CD4-positive, alpha-beta memory T cell (primary cell): ENCODE data around the gene BCL11A. TPM values are rescaled to one million over a fixed set of nuclear protein-coding genes. Genes with fewer than 3 reads are reported as not detected.

Experiments
- CTCF ChIA-PET: fragments of 350-600 bp; sonication (Branson Sonifier 250); formaldehyde crosslinking; loops from one replicate; lab custom pipeline; 2021; ENCODE audit warnings: inconsistent platforms; ENCODE audit not compliant: partially characterized antibody; lab: Charles Lee
- POLR2A ChIA-PET: fragments of 350-600 bp; sonication (Branson Sonifier 250); formaldehyde crosslinking; loops from one replicate; lab custom pipeline; 2021; ENCODE audit not compliant: partially characterized antibody; lab: Charles Lee
- DNase-seq, 5 donors: peaks; one replicate each; pipeline versions ENCODE4 v3.0.0 to v3.0.0-alpha.2; 2020 to 2022; ENCODE audit warnings: mixed read lengths in 1 of 5
- H3K27ac ChIP-seq: one replicate; pipeline ENCODE4 v1.7.0; 2013; ENCODE audit warnings: low read depth, low read length
- H3K27me3 ChIP-seq: 2 replicates; pipeline ENCODE4 v1.7.0; 2013; ENCODE audit warnings: mild to moderate bottlenecking, low read length, moderate library complexity; ENCODE audit not compliant: insufficient read depth
- H3K36me3 ChIP-seq: 2 replicates; pipeline ENCODE4 v1.7.0; 2013; ENCODE audit warnings: mild to moderate bottlenecking, low read length, moderate library complexity; ENCODE audit not compliant: insufficient read depth
- H3K4me1 ChIP-seq: 2 replicates; pipeline ENCODE4 v1.7.0; 2013; ENCODE audit warnings: mild to moderate bottlenecking, low read length, moderate library complexity; ENCODE audit not compliant: insufficient read depth
- H3K4me3 ChIP-seq, 2 donors: one replicate each; pipeline ENCODE4 v1.7.0; 2013; ENCODE audit warnings: low read length in 2 of 2, mild to moderate bottlenecking in 1 of 2
- H3K9me3 ChIP-seq, 2 donors: one replicate each; pipeline ENCODE4 v1.7.0; 2013; ENCODE audit warnings: low read length in 2 of 2, control low read depth in 1 of 2; ENCODE audit not compliant: control insufficient read depth in 1 of 2
- H3K27ac Mint-ChIP-seq, 7 donors: one replicate each; pipeline ENCODE4 v1.8.0; 2020 to 2021; ENCODE audit warnings: mixed read lengths in 7 of 7, mild to moderate bottlenecking in 6 of 7, inconsistent platforms in 3 of 7, moderate library complexity in 3 of 7
- H3K27me3 Mint-ChIP-seq, 2 donors: one replicate each; pipeline ENCODE4 v1.8.0; 2020 to 2021; ENCODE audit warnings: mixed read lengths in 2 of 2
- H3K36me3 Mint-ChIP-seq, 2 donors: one replicate each; pipeline ENCODE4 v1.8.0; 2020 to 2021; ENCODE audit warnings: mixed read lengths in 2 of 2, inconsistent platforms in 1 of 2, mild to moderate bottlenecking in 1 of 2
- H3K4me1 Mint-ChIP-seq, 4 donors: one replicate each; pipeline ENCODE4 v1.8.0; 2020 to 2021; ENCODE audit warnings: mixed read lengths in 4 of 4, mild to moderate bottlenecking in 1 of 4
- H3K4me3 Mint-ChIP-seq, 8 donors: one replicate each; pipeline ENCODE4 v1.8.0; 2020 to 2021; ENCODE audit warnings: mixed read lengths in 8 of 8, mild to moderate bottlenecking in 7 of 8, moderate library complexity in 6 of 8, inconsistent platforms in 3 of 8
- H3K9me3 Mint-ChIP-seq, 8 donors: one replicate each; pipeline ENCODE4 v1.8.0; 2020 to 2021; ENCODE audit warnings: mixed read lengths in 8 of 8, mild to moderate bottlenecking in 5 of 8, inconsistent platforms in 3 of 8, moderate library complexity in 1 of 8
- intact Hi-C: fragments of 100-400 bp; cut with micrococcal nuclease; formaldehyde crosslinking; loops from one replicate; pipeline ENCODE4 v1.15.1; 2023
- polyA plus RNA-seq, 2 donors: library from polyadenylated mRNA; unstranded; fragments of 300-500 nt; fragmentation: Illumina TruSeq; gene quantifications; one replicate each; pipeline ENCODE4 v1.2.3, GENCODE V29; 2021
- total RNA-seq, 2 experiments: library from RNA; stranded (reverse); gene quantifications; one replicate each; pipeline ENCODE4 v1.2.3, GENCODE V29; 2021

The BCL11A gene
- total and polyA plus RNA-seq, 4 experiments from 2014 or later = 0.12 to 1.6 TPM; not detected in 2

GRCh38 chr2:60570251-60570650 is 16.8 kb upstream of the BCL11A start:
- Mint-ChIP-seq H3K4me1 (peaks cover 0 to 5% (median under 1%) of the 10 kb centered on the region in 4 donors), H3K9me3 (no peaks in the 10 kb centered on the region), H3K36me3 (no peaks in the 10 kb centered on the region), H3K27me3 (peaks cover 22 to 28% of the 10 kb centered on the region in 2 donors), H3K4me3 (peak overlapping the region in 3 of 8 donors; percentile 11 to 57 (median 51)), H3K27ac (no peak overlapping the region)
- Histone ChIP-seq H3K27ac (no peak overlapping the region), H3K36me3 (no peaks in the 10 kb centered on the region), H3K27me3 (peaks cover 23% of the 10 kb centered on the region), H3K4me1 (peaks cover 7% of the 10 kb centered on the region), H3K4me3 (no peak overlapping the region), H3K9me3 (no peaks in the 10 kb centered on the region)
- intact Hi-C loops = no loop called here
- ChIA-PET CTCF (interaction anchor here (1.2 to 1.7 kb wide), 3 partner anchors 9 to 11 kb away, joined by 3 to 9 read pairs (median 4); no protein-coding TSS in a partner anchor), POLR2A (no interaction called here)
- no peak for DNase-seq

DNA sequence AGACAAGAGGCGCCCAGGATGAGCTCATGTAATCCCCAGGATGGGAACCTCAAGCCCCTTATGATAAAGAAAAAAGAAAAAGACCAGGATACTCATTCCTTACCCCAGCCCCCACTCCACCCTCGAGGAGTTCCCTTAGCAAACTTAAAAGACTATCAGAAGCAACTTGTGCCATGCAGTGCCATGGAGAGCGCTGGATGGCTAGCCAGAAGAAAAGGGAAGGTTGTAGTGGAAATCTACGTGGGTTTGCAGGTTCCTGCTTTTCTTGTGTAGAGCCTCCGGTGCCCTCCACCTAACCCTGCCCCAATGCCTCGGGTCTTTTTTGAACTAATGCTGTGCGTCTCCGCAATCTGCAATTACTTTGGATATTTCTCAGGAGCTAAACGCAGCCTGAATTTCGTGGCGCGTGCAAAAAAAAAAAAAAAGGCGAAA is 16.2 kb upstream of the BCL11A start:
- Mint-ChIP-seq H3K4me3 (peak overlapping the region in 1 of 8 donors; percentile 57), H3K27me3 (peaks cover 25 to 32% of the 10 kb centered on the region in 2 donors), H3K36me3 (no peaks in the 10 kb centered on the region), H3K4me1 (peaks cover 0 to 5% (median under 1%) of the 10 kb centered on the region in 4 donors), H3K27ac (no peak overlapping the region), H3K9me3 (no peaks in the 10 kb centered on the region)
- Histone ChIP-seq H3K4me1 (peaks cover 7% of the 10 kb centered on the region), H3K27me3 (peaks cover 26% of the 10 kb centered on the region), H3K36me3 (no peaks in the 10 kb centered on the region), H3K9me3 (no peaks in the 10 kb centered on the region), H3K27ac (no peak overlapping the region), H3K4me3 (no peak overlapping the region)
- no peak for DNase-seq
- ChIA-PET POLR2A (no interaction called here), CTCF (interaction anchor here (1.3 to 1.7 kb wide), 2 partner anchors 9 to 12 kb away, joined by 3 to 4 read pairs; no protein-coding TSS in a partner anchor)
- intact Hi-C loops = no loop called here

DNA sequence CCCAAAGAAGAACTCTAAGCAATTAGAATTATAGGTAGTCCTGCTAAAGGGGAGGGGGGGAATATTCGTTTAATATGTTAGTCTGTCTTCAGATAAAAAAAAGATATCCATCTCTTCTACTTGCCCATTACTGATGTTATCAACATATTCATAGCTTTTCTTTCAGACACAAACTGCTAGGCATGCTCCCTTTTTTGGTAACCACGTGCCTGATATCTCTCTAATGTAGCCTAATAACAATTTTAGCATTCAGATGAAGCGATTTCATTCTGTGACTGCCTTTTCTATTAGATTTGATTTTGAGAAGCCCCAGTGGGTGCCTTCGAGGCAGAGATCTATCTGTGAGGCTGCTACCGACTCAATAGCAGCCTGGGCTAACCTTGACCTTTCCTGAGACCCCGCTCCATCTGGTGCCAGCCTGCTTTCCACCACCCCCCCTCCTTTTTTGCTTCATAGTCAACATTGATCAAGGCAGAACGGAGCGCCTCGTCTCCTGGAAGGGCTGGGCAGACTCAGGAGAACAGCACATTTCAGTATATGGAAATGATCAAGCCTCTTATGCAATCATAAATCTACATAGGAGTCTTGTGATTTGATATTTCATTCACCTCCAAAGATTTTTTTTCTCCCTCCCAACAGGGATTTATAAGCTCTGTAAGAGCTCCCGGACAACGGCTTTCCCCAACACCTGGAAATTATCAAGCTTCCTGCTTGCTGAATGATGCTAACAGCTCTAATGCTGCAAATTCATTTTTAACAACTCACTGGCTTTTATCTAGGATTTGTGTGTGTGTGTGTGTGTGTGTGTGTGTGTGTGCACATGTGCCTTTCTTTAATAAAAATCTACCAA is 14.7 kb upstream of the BCL11A start:
- CTCF ChIA-PET = no interaction called here

DNA sequence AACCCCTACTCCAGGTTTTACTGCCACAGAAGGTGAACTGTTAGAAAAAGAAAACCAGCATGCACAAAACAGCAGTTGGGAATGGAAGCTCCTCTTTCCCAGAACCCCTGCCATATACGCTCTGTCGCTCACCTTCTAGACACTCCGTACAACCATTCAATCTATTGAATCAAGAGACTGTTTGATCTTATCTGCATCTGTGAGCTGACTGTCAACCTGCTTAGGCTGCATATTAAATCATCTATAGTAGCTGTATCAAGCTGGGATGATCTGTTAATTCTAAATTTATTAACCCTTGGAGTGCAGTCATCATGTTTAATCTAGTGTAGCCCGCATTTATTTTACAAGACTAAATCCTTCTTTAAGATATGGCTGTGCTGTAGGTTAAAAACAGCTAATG is 13.6 kb upstream of the BCL11A start:
- Histone ChIP-seq H3K36me3 (no peaks in the 10 kb centered on the region), H3K4me1 (peaks cover 7% of the 10 kb centered on the region), H3K27me3 (peaks cover 37% of the 10 kb centered on the region), H3K27ac (no peak overlapping the region), H3K4me3 (no peak overlapping the region), H3K9me3 (no peaks in the 10 kb centered on the region)
- ChIA-PET CTCF (interaction anchor here (2.4 kb wide), 1 partner anchor 15 kb away, joined by 6 read pairs; no protein-coding TSS in a partner anchor), POLR2A (no interaction called here)
- peak overlapping the region in 1 of 7 donors; percentile 25 for H3K27ac Mint-ChIP-seq
- H3K4me1 Mint-ChIP-seq = peaks cover 0 to 5% (median under 1%) of the 10 kb centered on the region in 4 donors
- no peak for DNase-seq
- peak overlapping the region in 1 of 8 donors; percentile 45 for H3K4me3 Mint-ChIP-seq
- no peaks in the 10 kb centered on the region for H3K36me3 Mint-ChIP-seq
- intact Hi-C loops = no loop called here
- H3K27me3 Mint-ChIP-seq = peaks cover 26 to 43% of the 10 kb centered on the region in 2 donors
- H3K9me3 Mint-ChIP-seq = no peaks in the 10 kb centered on the region

More for the DNA sequence above, 14.7 kb upstream of the BCL11A start:
- Histone ChIP-seq H3K4me1 (peaks cover 7% of the 10 kb centered on the region), H3K4me3 (no peak overlapping the region), H3K36me3 (no peaks in the 10 kb centered on the region), H3K9me3 (no peaks in the 10 kb centered on the region), H3K27me3 (peaks cover 33% of the 10 kb centered on the region), H3K27ac (no peak overlapping the region)
- H3K4me3 Mint-ChIP-seq = no peak overlapping the region
- no peaks in the 10 kb centered on the region for H3K36me3 Mint-ChIP-seq
- H3K4me1 Mint-ChIP-seq = peaks cover 0 to 5% (median under 1%) of the 10 kb centered on the region in 4 donors
- no peaks in the 10 kb centered on the region for H3K9me3 Mint-ChIP-seq
- POLR2A ChIA-PET = no interaction called here
- no peak overlapping the region for H3K27ac Mint-ChIP-seq
- intact Hi-C loops = no loop called here
- peaks cover 26 to 39% of the 10 kb centered on the region in 2 donors for H3K27me3 Mint-ChIP-seq
- no peak for DNase-seq

DNA sequence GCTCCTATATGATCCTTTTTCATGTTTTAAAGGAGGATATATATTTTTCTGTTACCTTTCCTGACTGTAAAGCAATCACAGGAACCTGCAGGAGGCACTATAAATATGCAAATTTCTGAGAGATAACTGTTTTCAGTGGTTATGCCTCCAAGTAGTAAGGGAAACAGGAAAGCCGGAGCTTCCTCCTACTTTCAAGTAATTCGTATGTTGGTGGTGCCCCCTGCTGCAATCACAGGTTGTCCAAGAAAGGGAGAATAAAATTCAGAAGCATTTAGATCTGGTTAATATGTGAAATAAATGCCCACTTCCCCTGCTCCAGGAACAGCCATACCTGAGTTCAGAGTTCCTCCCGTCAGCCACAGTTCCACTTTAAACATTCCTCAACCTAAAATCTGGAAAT is 12.0 kb upstream of the BCL11A start:
- Mint-ChIP-seq H3K27ac (no peak overlapping the region), H3K4me1 (peaks cover 0 to 5% (median under 1%) of the 10 kb centered on the region in 4 donors), H3K27me3 (peaks cover 21 to 49% of the 10 kb centered on the region in 2 donors), H3K4me3 (no peak overlapping the region), H3K36me3 (no peaks in the 10 kb centered on the region), H3K9me3 (peaks cover 0 to 3% (median 0%) of the 10 kb centered on the region in 8 donors)
- H3K9me3 ChIP-seq = no peaks in the 10 kb centered on the region
- ChIA-PET POLR2A (no interaction called here), CTCF (interaction anchor here (2.4 kb wide), 1 partner anchor 17 kb away, joined by 6 read pairs; no protein-coding TSS in a partner anchor)
- no peaks in the 10 kb centered on the region for H3K36me3 ChIP-seq
- H3K4me1 ChIP-seq = peaks cover 7% of the 10 kb centered on the region
- peaks cover 34% of the 10 kb centered on the region for H3K27me3 ChIP-seq
- no peak overlapping the region for H3K27ac ChIP-seq
- no peak for DNase-seq
- intact Hi-C loops = no loop called here
- no peak overlapping the region for H3K4me3 ChIP-seq

DNA sequence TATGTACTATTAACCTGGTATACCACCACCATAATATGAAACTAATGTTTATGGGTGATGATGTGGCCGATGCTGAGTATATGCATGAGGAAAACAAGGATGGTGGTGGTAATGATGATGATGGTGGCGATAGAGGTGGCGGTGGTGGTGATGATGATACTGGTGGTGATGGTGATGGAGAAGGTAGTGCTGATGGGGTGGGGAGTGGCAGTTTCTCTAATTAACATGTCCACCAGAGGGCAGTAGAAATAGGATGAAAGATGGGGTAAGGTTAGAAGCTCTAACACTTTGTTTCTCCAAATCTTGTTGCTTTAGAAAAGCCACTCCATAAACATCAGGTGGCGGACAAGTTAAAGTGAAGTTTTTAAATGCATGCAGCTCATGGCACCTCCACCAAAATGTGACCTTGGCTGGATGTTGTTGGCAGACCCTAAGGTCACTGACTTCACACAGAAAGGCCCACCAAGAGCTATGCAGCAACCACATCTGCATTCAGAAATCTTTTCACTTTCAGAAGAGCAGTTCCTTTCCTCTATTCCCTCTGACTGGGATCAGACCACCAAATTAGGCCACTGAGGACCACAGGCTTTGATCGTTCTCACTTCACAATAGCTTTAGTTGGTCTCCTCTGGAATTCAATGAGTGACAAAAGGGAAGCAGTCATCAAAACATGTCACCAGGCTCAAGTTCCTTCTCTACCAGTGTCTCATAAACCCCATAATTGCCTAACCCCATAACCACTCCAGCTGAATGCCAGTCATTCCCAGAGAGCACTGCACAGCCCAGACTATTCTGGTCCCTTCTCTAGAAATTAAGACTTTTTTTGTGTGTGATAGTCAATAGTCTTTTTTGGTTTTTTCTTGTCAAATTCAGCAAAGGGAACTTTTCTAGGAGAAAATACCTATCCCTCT is 7.5 kb upstream of the BCL11A start:
- Mint-ChIP-seq H3K27ac (no peak overlapping the region), H3K27me3 (peaks cover 30 to 61% of the 10 kb centered on the region in 2 donors), H3K4me1 (peaks cover 5 to 15% (median 11%) of the 10 kb centered on the region in 4 donors), H3K36me3 (no peaks in the 10 kb centered on the region), H3K9me3 (peaks cover 0 to 5% (median 0%) of the 10 kb centered on the region in 8 donors), H3K4me3 (no peak overlapping the region)
- Histone ChIP-seq H3K4me3 (no peak overlapping the region), H3K9me3 (no peaks in the 10 kb centered on the region), H3K4me1 (peaks cover 16% of the 10 kb centered on the region), H3K27ac (no peak overlapping the region), H3K36me3 (no peaks in the 10 kb centered on the region), H3K27me3 (peaks cover 23% of the 10 kb centered on the region)
- intact Hi-C loops = no loop called here
- ChIA-PET POLR2A (no interaction called here), CTCF (interaction anchor here (0.6 to 1.7 kb wide), 8 partner anchors 9 to 27 kb away, joined by 3 to 9 read pairs (median 3); no protein-coding TSS in a partner anchor)
- DNase-seq = no peak
